ENCODE results near the gene B4GALT3.
A peak's percentile ranks its signal among the peaks of the same experiment; 100 is the strongest.

Gene B4GALT3

DNA sequence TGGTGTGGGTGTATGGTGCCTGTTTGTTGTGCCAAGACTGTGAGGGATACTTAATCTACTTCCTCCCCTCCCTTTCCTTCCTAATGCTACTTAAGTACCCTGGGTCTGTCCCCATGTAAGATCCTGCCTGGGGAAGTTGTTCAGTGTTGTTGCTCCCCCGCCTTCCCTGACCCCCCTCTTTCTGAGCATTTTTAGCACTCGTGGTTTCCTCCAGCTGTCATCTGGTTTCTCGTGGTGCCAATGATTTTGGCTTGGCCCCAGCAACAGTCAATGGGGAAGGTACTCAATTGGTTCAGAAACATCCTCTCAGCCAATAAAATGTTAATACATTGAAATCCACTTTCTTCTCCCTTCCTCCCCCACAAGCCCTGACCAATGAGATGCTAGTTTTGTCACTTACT, 8.0 kb upstream of the B4GALT3 start:
- peak; percentile 75 for DNase-seq

DNA sequence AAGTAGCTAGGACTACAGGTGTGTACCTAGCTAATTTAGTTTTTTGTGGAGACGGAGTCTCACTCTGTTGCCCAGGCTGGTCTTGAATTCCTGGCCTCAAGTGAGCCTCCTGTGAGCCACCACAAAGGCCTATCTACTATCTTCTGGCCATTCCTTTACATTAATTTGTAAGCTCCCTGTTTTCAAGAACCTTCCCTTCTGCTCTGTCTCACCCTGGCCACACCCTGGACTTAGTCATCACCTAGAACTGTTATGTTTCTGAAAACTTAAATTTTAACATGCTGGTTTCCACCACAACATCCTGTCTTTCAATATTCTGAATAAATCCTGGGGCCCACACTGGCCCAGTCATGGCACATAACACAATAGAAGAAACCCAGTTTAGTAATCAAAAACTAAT, 4.9 kb upstream of the B4GALT3 start:
- DNase-seq: peak; percentile 76

DNA sequence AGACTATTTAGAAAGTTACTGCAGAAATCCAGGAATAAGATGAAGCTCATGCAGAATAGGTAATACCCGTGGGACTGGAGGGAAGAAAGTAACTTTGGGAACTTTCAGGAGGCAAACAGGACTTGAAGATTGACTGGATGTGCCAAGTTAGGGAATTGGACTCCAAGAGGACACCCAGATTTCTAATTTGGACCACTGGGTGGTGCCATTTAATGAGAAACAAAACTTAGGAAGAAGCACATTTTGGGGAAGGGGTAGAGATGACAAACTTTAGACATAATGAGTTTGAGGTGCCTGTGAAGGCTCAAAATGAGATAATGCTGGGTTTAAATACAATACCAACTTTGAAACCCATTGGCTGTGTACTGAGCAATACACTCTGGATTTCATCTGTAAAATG, 3.3 kb upstream of the B4GALT3 start:
- DNase-seq: no peak

DNA sequence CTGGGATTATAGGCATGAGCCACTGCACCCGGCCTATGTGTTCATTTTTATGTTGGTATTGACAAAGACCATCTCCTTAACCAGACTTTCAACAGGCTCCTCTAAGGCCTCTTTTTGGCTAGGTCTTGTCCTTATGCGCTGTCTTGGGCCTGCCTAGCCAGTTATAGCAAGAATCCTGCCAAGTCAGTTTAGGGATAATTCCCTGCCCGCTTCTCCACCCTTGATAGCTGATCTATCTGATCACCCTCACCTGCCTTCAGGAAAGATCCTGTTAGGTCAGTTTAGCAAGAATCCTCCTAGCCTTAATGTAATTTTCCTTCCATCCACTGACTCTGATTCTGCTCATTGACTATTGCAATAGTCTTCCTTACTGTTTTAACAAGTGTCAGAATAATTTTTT, 2.4 kb upstream of the B4GALT3 start:
- no peak for DNase-seq

DNA sequence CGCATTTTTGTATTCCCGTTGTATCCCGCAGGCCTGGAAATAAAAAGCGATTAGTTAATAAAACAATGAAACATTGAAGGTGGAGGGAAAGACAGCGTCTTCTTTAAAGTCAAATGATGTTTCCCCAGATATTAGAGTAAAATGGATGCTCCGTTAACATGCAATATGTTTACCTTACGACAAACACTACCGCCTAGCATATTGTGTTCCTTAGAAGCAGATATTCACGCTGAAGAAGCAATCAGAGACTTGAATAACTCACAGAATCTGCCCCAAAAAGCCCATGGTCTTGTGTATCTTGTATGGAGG, 583 bp upstream of the B4GALT3 start:
- DNase-seq: no peak

DNA sequence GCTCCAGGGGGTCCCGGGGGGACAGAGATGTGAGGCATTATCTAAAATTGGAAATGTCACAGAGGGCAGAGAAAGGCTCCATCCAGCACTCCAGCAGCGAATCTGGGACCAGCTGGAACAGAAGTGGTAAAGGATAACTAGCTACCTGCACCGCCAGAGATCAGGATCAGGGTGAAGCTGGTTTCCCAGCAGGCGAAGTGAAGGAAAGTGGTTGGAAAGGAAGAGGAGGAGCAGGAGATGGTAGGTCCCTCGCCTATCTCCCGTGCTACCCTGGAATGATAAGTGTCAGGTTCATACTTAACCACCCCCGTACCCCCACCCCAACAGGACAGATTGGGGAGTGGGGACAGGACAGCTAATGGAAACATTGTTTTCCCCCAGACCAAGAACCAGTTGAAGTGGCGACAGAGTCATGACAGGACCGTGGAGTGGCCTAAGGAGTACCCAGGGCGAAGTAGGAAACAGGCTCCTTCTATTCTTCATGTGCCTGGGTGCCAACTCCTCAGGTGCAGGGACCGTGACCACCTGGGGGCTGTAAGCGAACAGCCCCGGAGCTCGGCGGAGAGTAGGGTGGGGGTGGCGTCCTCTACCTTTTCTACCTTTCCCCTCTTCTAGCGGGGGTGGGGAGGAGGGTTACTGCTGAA, 717 bp downstream of the B4GALT3 start:
- no peak for DNase-seq

DNA sequence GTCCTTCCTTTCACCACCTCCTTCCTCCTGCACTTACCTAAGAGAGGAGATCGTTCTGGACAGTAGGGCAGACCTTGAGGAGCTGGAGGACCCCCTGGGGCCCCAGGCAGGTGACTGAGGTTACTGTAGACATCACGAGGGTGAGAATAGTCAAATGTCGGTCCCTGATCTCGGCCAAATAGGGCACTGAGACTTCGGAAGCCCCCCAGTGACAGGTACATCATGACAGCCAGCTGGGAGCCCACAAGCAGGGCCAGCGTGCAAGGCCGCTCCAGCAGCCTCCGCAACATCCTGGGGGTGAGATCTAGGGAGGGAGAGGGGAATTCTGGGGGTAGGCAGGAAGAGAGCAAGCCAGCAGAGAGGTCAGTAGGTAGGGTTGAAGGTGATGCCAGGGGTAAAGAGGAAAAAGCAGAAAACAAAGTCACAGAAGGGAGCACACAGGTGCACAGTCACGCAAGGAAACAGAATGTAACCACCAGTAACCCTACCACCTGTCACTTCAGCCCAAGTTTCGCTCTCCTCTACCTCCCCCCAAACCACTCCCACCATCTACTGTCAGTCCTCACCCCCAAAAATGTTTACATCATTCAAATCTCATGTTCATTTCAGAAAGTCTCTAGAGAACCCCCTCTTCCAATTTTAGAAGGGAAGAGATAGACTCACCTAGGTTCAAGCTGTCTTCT, 1.4 kb downstream of the B4GALT3 start:
- no peak for DNase-seq

DNA sequence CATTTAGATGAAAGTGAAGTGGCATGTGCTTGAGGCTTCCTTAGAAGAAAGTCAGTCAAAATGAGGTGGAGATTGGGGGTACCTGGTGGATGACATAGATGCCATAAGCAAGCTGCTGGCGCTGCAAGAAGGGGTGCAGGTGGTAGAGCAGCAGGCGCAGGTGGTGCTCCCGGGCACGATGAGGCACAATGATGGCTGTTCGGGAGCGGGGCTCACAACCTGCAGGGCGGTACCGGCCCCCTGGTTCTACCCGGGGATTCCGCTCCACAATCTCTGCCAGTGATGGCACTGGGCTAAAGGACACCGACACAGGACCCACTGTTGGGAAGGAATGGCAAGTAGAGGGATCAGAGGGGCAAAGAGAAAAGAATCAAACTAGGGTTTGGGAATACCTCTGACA, 2.4 kb downstream of the B4GALT3 start:
- DNase-seq: no peak

DNA sequence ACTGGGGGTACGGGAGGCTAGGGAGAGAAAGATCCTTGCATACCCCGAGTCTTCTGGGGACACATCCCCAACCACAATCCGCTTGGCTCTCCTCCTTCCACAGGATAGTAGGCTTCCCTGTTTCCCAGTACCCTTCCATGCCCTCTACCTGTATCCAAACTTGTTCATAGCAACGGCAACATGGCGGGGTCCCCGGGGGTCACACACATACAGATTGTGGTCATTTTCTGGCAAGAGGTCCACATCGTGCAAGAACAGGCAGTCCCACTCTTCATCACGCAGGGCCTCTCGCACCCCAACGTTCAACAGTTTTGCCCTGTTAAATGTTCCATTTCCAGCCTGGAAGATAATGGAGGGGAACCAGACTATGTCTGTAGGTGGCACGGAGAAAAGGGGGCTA, 3.6 kb downstream of the B4GALT3 start:
- no peak for DNase-seq

DNA sequence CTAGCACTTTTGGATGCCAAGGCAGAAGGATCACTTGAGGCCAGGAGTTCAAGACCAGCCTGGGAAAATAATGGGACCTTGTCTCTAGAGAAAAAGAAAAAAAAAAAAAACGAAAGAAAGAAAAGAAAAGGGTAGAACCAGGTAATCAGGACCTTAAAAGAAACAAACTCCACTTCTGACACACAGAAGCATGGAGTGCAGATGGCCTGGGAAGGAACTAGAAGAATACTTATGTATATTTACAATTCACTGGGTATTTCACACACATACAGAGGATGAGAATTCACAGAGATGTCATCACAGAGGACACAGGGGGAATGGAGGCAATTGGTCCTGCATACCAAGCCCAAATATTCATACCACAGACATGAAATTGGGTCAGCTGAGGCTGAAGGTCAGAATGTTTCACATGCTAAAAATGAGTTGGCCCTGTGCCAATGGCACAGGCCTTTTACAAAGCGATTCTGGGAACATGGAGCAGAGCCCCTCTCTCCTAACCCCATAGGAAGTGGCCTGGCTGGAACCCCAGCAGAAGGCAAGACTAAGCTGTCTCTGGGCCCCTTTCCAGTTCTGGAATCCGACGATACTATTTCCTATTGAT, 4.4 kb downstream of the B4GALT3 start:
- DNase-seq: no peak

DNA sequence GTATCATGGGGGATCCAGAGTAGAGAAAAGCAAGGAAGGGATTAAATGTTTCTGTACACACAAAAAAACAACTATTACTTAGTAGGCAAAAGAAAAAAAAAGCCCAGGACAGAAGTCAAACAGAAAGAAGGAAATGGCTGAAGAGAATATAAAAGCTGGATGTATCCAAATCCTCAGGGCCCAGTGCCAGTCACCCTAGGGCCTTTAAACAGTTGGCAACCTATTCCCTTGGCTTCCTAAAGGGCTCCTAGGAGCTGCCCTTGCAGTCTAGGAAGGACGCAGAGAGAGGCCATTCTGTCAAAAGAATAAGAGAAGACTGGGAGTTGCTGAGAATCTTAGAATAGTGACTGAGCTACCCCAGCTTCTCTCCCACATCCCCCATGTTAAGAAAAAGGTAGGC, 5.0 kb downstream of the B4GALT3 start:
- DNase-seq: no peak

DNA sequence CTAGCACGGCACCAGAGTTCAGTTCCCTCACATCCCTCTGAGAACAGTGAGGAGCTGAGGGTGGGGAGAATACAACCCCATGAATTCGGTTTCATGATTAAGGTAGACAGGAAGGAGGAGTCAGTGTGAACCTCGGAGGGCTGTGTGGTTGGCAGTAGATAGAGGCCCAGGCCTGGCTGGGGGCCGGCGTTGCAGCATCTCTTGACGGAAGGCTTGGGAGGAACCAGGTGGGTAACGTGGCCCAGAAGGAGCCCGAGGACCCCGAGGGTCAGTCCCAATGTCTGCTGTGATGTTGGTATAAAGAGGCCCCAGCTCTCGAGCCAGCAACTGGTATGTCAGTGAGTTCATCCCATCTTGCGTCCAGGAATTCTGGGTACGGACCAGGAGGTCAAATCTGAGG, 5.6 kb downstream of the B4GALT3 start:
- DNase-seq: no peak

DNA sequence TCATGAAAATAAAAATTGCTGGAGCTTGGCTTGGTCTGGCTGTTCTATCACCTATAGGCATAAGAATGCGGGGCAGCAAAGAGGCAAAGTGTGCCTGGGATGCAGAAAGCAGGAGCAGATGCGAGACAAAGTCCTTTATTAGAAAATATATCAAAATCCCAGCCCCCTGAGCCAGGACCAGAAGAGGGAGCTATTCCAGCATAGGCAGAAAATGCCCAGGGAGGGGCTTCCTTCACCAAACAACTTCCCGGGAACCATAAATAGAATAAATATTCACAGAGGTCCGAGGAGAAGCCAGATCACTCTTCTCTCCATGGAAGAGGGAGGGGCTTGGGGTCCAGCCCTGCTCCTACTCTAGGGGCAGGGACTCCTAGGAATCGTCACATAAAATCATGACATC, 6.1 kb downstream of the B4GALT3 start:
- no peak for DNase-seq

DNA sequence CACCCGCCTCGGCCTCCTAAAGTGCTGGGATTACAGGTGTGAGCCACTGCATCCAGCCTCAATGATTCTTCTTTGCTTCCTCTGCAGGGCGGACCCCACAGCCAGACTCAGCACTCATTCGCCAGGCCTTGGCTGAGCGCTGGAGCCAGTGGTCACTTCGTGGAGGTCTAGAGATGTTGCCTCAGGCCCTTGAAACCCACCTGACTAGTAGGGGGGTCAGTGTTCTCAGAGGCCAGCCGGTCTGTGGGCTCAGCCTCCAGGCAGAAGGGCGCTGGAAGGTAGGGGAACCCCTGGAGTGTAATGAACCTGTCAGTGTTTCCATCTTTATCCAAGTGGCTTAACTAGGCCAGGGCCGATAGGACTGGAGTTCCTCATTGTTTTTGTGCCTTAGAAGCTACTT, 8.4 kb downstream of the B4GALT3 start:
- DNase-seq: no peak

DNA sequence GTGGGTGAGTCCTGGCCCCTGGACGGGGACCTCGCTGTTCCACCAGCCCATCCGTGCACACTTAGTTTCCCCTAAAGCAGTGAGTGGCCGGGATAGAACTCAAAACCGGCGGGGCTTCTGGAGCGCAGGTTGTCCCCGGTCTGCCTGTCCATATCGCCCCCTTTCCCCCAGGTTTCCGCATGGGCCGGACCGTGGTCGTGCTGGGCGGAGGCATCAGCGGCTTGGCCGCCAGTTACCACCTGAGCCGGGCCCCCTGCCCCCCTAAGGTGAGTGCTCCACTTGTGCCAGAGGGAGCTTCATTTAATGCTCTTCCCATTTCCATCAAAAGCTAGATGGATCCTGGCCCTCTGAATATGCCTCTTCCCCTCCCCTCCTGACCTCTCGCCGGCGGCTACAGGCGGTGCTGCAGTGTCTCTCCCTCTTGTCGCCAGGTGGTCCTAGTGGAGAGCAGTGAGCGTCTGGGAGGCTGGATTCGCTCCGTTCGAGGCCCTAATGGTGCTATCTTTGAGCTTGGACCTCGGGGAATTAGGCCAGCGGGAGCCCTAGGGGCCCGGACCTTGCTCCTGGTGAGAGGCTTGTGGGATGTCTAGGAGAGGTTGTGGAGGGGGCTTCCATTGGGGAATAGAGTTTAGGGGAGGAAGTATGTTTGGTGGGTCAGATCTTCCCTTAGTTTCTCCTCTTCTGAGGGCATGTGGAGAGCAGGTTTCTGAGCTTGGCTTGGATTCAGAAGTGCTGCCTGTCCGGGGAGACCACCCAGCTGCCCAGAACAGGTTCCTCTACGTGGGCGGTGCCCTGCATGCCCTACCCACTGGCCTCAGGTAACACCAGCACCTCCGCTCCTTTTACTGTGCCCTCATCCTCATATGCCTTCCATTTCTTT, 10.4 kb downstream of the B4GALT3 start:
- no peak for DNase-seq

DNA sequence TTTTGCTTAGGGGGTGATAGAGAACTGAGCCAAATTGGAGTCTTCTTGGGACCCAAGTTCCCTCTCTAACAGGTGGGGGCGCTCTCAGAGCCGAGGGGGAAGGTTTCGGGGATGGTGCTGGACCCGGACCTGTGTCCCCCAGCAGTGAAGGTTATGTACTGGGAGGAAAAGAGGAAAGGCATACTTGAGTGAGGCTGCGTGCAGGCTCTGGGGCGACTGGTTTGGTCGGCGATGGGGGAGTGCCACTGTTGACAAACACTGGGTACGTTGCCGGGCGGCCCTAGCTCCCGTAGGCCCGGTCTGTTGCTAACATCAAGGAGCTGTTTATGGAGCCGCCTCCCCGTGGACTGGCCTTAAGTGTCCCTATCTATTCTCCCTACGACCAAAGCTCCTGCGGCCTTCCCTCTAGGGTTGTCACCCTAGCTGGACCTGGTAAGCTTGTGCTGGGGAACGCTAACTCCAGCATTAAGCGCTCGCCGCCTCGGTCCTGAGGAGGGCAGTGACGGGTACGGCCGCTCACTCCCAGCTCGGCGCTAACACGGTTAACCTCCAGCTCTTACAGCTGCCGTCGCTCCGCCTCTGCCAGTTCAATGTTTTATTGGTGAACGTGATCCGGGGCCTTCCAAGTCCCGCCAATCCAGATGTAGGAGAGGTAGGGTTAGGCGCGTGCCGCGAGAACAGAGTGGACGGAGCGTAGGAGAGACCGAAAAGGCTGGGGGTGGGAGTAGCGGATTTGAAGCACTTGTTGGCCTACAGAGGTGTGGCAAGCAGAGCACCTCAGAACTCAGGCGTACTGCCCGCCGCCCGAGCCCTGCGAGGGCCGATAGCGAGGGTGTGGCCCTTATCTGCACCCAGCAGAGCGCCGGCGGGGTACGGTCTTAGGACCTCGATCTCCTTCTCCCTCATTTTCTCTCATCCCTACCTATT, 11.3 kb downstream of the B4GALT3 start, which contains the start of gene PPOX:
Gene PPOX (plus strand): TSS at position 685 of the 927 bp plus-strand sequence. CDS start 422 bp downstream, outside the sequence.
- DNase-seq: peak; percentile 94

DNA sequence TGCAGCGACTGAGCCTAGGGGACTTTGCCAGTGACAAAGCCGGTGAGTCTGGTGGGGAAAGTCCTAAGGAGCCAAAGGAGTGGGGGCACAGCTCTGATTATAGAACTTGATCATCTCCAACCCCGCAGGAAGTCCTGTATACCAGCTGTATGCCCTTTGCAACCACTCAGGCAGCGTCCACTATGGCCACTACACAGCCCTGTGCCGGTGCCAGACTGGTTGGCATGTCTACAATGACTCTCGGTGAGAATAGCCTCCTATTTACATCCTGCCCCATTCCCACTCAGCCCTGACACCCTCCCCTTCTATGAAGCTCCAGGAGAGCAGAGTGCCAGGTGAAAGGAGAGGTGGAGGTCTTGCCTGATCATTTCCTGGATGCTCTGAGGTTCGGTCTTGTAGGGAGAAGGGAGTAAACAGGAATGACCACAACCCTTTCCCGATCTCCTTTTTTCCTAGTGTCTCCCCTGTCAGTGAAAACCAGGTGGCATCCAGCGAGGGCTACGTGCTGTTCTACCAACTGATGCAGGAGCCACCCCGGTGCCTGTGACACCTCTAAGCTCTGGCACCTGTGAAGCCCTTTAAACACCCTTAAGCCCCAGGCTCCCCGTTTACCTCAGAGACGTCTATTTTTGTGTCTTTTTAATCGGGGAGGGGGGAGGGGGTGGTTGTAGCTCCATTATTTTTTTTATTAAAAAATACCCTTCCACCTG, 12.3 kb downstream of the B4GALT3 start:
- no peak for DNase-seq

DNA sequence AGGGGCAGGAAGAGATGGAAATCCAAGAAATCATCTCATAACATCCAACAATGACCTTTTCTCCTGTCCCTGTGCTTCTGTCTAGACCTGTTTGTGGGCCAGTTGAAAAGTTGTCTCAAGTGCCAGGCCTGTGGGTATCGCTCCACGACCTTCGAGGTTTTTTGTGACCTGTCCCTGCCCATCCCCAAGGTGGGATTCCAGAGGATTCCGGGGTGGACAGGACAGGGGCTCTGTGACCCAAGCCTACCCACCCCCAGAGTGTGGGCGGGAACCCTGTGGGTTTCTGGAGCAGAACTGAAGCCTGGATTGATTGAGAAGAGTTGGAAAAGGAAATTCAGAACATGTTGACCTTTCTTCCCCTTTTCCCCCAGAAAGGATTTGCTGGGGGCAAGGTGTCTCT, 13.5 kb downstream of the B4GALT3 start:
- no peak for DNase-seq

DNA sequence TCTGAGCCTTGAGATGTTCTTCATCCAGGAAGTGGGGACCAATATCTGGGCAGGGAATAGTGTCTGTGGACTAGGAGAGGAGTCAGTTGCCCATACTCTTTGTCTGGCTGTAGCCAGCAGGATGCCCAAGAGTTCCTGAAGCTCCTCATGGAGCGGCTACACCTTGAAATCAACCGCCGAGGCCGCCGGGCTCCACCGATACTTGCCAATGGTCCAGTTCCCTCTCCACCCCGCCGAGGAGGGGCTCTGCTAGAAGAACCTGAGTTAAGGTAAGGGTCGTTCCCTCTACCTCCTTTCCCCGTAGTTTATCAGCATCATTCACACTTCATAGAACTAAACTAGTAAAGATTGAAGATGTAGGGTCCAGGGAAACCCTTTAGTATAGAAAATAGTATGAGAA, 14.5 kb downstream of the B4GALT3 start:
- DNase-seq: no peak

DNA sequence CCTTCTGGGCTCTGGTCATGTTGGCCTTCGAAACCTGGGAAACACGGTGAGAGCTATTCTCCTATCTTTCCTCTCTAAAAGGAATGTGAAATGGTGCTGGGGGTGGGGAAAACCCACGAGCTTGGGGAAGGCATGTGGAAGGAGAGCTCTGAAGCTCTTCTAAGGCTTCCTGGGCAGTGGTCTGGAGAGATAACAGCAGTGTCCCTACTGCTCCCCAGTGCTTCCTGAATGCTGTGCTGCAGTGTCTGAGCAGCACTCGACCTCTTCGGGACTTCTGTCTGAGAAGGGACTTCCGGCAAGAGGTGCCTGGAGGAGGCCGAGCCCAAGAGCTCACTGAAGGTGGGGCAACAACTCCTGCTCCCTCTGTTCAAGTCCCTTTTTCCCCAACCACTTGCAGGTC, 15.3 kb downstream of the B4GALT3 start:
- DNase-seq: no peak

DNA sequence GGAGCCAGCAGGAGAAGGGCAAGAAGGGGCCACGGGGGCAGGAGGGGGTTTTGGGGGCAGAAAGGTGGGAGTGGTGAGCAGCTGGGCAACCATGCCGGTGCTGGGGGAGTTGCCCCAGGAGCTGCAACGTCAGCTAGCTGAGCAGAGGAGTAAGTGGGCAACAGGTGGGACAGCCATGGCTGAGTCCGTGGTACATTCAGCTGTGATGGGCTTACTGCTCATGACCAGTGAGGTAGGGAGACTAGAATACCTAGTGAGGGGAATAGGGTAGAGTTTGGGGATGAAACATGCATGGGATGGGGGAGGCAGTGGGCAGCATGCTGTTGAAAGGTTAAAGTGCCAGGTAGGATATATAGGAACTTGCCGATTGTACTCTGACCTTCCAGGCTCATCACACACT, 15.7 kb downstream of the B4GALT3 start:
- no peak for DNase-seq

DNA sequence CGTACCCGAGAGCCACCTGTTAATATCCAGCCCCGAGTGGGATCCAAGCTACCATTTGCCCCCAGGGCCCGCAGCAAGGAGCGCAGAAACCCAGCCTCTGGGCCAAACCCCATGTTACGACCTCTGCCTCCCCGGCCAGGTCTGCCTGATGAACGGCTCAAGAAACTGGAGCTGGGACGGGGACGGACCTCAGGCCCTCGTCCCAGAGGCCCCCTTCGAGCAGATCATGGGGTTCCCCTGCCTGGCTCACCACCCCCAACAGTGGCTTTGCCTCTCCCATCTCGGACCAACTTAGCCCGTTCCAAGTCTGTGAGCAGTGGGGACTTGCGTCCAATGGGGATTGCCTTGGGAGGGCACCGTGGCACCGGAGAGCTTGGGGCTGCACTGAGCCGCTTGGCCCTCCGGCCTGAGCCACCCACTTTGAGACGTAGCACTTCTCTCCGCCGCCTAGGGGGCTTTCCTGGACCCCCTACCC, 16.6 kb downstream of the B4GALT3 start:
- DNase-seq: no peak
